Sigmoid colon (tissue), 7 donors: ENCODE results near the gene IGLON5. TPM values are rescaled to one million over a fixed set of nuclear protein-coding genes. Genes with fewer than 3 reads are reported as not detected.

ENCODE experiments used
- DNase-seq: peaks from one replicate; pipeline ENCODE4 v3.0.0-alpha.2; 2019
- H3K27ac ChIP-seq, 4 donors: fragments of 200-600 bp; sonication (generic); one replicate each; pipeline ENCODE4 v1.5.1; 2016 to 2019; ENCODE audit warnings: mild to moderate bottlenecking in 1 of 4
- H3K27me3 ChIP-seq, 3 donors: fragments of 200-600 bp; sonication (generic); one replicate each; pipeline ENCODE4 v1.5.1; 2019; ENCODE audit warnings: mild to moderate bottlenecking in 1 of 3
- H3K36me3 ChIP-seq, 4 donors: fragments of 200-600 bp; sonication (generic); one replicate each; pipeline ENCODE4 v1.5.1; 2016 to 2019
- H3K4me1 ChIP-seq, 4 donors: fragments of 200-600 bp; sonication (generic); one replicate each; pipeline ENCODE4 v1.5.1; 2017 to 2019
- H3K4me3 ChIP-seq, 4 donors: fragments of 200-600 bp; sonication (generic); one replicate each; pipeline ENCODE4 v1.5.1; 2017 to 2019; ENCODE audit warnings: mild to moderate bottlenecking in 2 of 4, moderate library complexity in 1 of 4
- H3K9me3 ChIP-seq, 4 donors: fragments of 200-600 bp in 3 of 4; sonication (generic) in 3 of 4; one replicate each; pipeline versions ENCODE4 v1.5.1 to v1.6.1; 2013 to 2019
- EP300 ChIP-seq, 4 donors: sonication (generic); formaldehyde crosslinking; IDR thresholded peaks; one replicate each; pipeline ENCODE4 v1.6.1; 2017; ENCODE audit warnings: antibody characterized with exemption in 4 of 4
- POLR2A ChIP-seq, 2 donors: fragments of 450-650 bp; IDR thresholded peaks; one replicate each; pipeline ENCODE4 v1.6.1; 2016; ENCODE audit warnings: antibody characterized with exemption in 2 of 2, mild to moderate bottlenecking in 2 of 2, moderate library complexity in 2 of 2
- POLR2AphosphoS5 ChIP-seq, 4 donors: sonication (generic); formaldehyde crosslinking; IDR thresholded peaks; one replicate each; pipeline ENCODE4 v1.6.1; 2017; ENCODE audit warnings: antibody characterized with exemption in 4 of 4
- WGBS, 2 donors: extraction: QIAGEN DNeasy Blood & Tissue Kit; methylation state at CpG; one replicate each; pipeline ENCODE4 v1.1.7; 2013; 5-methylcytosine and 5-hydroxymethylcytosine counted together
- intact Hi-C: fragments of 100-400 bp; cut with DNase I; formaldehyde crosslinking; loops from one replicate; pipeline ENCODE4 v1.15.1; 2023
- polyA plus RNA-seq, 3 donors: library from polyadenylated mRNA; stranded (reverse); fragments of 200-250 nt; gene quantifications; one replicate each; pipeline ENCODE4 v1.2.3, GENCODE V29; 2013
- total RNA-seq, 4 donors: library from RNA; depleted of rRNA; stranded (reverse); fragments of >200 nt; gene quantifications; one replicate each; pipeline ENCODE4 v1.1.0, GENCODE V29; 2016
- TF ChIP-seq, protein P1 (sequence below), 4 experiments: fragments of 450-650 bp in 3 of 4; fragments of 200-600 bp in 1 of 4; IDR thresholded peaks; one replicate each; pipeline ENCODE4 v1.5.1; 2016 to 2019; ENCODE audit warnings: antibody characterized with exemption in 4 of 4, mild to moderate bottlenecking in 3 of 4, moderate library complexity in 2 of 4
- donor health status: healthy with polysubstance abuse.
- donor health status: Bipolar disorder and iron deficiency.
- donor health status: healthy.

Gene IGLON5
- total and polyA plus RNA-seq, 7 donors = 0.26 to 1.4 TPM; not detected in 5

DNA sequence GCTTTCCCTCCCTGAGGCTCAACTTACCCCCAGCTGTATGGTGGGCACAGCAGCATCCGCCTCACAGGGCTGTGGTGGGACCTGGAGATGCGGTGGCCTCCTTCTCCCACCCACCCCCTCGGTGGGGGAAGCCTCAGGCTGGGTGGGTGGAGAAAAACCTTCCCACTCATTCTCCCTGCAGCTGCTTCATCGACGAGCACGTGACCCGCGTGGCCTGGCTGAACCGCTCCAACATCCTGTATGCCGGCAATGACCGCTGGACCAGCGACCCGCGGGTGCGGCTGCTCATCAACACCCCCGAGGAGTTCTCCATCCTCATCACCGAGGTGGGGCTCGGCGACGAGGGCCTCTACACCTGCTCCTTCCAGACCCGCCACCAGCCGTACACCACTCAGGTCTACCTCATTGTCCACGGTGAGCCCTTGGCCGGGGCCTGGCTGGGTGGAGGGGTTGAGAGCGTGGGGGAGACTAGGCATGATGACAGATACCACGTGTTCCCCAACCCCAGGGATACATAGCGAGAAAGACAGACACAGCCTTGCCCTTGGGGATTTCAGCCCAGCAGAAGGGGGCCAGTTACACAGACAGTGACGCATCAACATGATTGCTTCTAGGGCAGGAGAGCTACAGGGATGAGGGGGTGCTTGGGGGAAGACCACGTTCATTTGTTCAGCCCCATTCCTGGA, 12.2 kb downstream of the IGLON5 start:
- DNase-seq = no peak
- no peaks in the 10 kb centered on the region for H3K9me3 ChIP-seq
- WGBS, 2 donors = 80 to 83% methylated on average over 29 of the region's 29 CpGs
- no peak overlapping the region for H3K27ac ChIP-seq
- TF ChIP-seq, protein P1, sequence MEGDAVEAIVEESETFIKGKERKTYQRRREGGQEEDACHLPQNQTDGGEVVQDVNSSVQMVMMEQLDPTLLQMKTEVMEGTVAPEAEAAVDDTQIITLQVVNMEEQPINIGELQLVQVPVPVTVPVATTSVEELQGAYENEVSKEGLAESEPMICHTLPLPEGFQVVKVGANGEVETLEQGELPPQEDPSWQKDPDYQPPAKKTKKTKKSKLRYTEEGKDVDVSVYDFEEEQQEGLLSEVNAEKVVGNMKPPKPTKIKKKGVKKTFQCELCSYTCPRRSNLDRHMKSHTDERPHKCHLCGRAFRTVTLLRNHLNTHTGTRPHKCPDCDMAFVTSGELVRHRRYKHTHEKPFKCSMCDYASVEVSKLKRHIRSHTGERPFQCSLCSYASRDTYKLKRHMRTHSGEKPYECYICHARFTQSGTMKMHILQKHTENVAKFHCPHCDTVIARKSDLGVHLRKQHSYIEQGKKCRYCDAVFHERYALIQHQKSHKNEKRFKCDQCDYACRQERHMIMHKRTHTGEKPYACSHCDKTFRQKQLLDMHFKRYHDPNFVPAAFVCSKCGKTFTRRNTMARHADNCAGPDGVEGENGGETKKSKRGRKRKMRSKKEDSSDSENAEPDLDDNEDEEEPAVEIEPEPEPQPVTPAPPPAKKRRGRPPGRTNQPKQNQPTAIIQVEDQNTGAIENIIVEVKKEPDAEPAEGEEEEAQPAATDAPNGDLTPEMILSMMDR (IDR thresholded peaks at IDR 0.05) = no peak
- TF ChIP-seq EP300 (IDR thresholded peaks at IDR 0.05) (no peak), POLR2AphosphoS5 (IDR thresholded peaks at IDR 0.05) (no peak)
- no peaks in the 10 kb centered on the region for H3K36me3 ChIP-seq
- H3K4me3 ChIP-seq = no peak overlapping the region
- H3K27me3 ChIP-seq = peaks cover 18 to 56% (median 30%) of the 10 kb centered on the region in 3 donors
- intact Hi-C loops = no loop called here
- H3K4me1 ChIP-seq = peaks cover 0 to 14% (median 4%) of the 10 kb centered on the region in 4 donors

DNA sequence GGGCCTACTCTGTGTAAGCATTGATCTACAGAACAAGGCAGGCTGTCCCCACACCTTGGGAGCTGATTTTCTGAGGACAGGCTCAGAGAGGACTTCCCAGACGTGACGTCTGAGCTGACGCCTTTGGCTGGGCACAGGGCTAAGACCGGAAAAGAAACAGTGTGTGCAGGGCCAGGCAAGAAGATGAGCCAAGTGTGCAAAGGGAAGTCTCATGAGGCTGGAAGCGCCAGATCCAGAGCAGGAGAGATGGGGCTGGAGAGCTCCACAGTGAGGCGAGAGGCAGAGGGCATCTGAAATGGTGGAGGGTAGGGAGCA, 12.7 kb downstream of the IGLON5 start:
- H3K4me3 ChIP-seq = no peak overlapping the region
- WGBS, 2 donors = 72 to 83% methylated on average over 6 of the region's 6 CpGs
- H3K36me3 ChIP-seq = no peaks in the 10 kb centered on the region
- no peaks in the 10 kb centered on the region for H3K9me3 ChIP-seq
- peaks cover 23 to 57% (median 35%) of the 10 kb centered on the region in 3 donors for H3K27me3 ChIP-seq
- TF ChIP-seq POLR2AphosphoS5 (IDR thresholded peaks at IDR 0.05) (no peak), POLR2A (IDR thresholded peaks at IDR 0.05) (no peak), EP300 (IDR thresholded peaks at IDR 0.05) (no peak)
- TF ChIP-seq, protein P1 (IDR thresholded peaks at IDR 0.05) = no peak
- H3K4me1 ChIP-seq = peaks cover 0 to 14% (median 4%) of the 10 kb centered on the region in 4 donors
- intact Hi-C loops = no loop called here
- H3K27ac ChIP-seq = no peak overlapping the region
- DNase-seq = no peak

DNA sequence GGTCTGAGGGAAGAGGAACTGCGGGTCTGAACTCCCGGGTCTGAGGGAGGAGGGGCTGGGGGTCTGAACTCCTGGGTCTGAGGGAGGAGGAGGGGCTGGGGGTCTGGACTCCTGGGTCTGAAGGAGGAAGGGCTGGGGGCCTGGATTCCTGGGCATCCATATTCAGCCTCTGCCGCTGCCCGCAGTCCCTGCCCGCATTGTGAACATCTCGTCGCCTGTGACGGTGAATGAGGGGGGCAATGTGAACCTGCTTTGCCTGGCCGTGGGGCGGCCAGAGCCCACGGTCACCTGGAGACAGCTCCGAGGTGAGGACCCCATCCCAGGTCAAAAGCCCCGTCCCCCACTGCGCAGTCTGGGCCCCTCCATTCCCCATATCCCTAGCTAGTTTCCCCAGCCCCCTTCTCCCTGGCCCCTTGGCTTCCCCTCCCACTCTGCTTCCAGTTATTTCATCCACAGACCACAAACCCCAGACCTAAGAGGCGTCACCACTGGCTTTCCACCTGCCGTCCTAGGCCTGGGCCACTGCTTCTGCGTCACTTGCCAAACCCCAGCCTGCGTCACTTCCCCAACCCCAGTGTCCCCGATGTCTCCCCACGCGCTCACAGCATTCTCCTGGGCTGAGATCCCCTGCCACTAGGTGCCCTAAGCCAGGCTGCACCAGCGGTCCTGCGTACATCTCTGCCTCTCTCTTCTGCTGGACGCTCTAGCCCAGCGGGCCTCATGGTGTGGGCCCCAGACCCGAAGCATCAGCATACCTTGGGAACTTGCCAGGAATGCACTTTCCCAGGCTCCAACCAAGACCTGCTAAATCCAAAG, 13.9 kb downstream of the IGLON5 start:
- H3K36me3 ChIP-seq = no peaks in the 10 kb centered on the region
- no peak for DNase-seq
- intact Hi-C loops = no loop called here
- TF ChIP-seq POLR2A (IDR thresholded peaks at IDR 0.05) = no peak
- TF ChIP-seq, protein P1 (IDR thresholded peaks at IDR 0.05) = no peak
- no peak for TF ChIP-seq POLR2AphosphoS5 (IDR thresholded peaks at IDR 0.05)
- TF ChIP-seq EP300 (IDR thresholded peaks at IDR 0.05) = no peak
- WGBS, 2 donors = 69 to 72% methylated on average over 26 of the region's 26 CpGs
- H3K9me3 ChIP-seq = no peaks in the 10 kb centered on the region
- peaks cover 23 to 69% (median 46%) of the 10 kb centered on the region in 3 donors for H3K27me3 ChIP-seq
- peaks cover 0 to 14% (median 4%) of the 10 kb centered on the region in 4 donors for H3K4me1 ChIP-seq
- H3K4me3 ChIP-seq = no peak overlapping the region
- no peak overlapping the region for H3K27ac ChIP-seq

DNA sequence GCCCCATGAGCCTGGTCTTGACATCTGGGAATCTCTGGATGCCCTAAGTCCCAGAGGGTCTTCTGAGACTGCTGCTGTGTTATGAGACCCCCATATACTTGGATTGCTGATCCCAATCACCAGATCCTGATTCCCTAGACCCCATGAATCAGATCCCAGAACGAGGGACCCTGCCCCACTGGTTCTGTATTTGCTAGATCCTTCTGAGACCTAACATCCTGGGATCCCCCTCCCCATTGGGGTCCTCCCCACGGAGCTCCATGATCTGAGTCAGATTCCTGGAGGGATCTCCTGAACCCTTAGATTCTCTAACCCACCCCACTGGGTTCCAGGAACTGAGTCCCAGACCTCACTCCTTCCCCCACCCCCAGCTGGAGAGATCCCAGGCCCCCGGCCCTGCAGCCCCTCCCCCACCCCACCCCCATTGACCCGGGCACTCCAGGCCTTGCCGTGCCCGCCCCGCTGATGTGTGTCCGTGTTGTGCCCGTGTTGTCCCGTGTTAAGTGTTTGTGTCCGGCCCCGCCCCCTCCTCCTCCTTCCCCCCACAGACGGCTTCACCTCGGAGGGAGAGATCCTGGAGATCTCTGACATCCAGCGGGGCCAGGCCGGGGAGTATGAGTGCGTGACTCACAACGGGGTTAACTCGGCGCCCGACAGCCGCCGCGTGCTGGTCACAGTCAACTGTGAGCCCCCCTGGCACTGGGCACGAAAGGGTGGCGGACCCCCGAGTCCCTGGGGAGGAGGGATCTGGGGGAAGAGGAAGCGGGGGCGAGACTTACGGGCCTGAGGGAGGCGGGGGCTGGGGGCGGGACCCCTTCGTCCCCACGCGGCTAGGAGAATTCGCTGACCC, 15.0 kb downstream of the IGLON5 start:
- peaks cover 23 to 62% (median 46%) of the 10 kb centered on the region in 3 donors for H3K27me3 ChIP-seq
- no peak for DNase-seq
- H3K9me3 ChIP-seq = peaks cover 0 to 4% (median 0%) of the 10 kb centered on the region in 4 donors
- intact Hi-C loops = no loop called here
- 22 to 25% methylated on average over 36 of the region's 36 CpGs for WGBS, 2 donors
- H3K4me1 ChIP-seq = peaks cover 0 to 14% (median 4%) of the 10 kb centered on the region in 4 donors
- TF ChIP-seq POLR2AphosphoS5 (IDR thresholded peaks at IDR 0.05) (no peak), EP300 (IDR thresholded peaks at IDR 0.05) (no peak), POLR2A (IDR thresholded peaks at IDR 0.05) (no peak)
- TF ChIP-seq, protein P1 (IDR thresholded peaks at IDR 0.05) = no peak
- no peak overlapping the region for H3K4me3 ChIP-seq
- no peaks in the 10 kb centered on the region for H3K36me3 ChIP-seq
- no peak overlapping the region for H3K27ac ChIP-seq
